HG03064 (cell line): Measurements from ENCODE around the gene DDI2.
"Not testable (repeated sequence)": the region's sequence is repeated elsewhere in the genome, so short reads cannot be mapped to it uniquely, and the experiment has no call there.

Source experiments
- ATAC-seq: cut with Tn5 transposase; IDR thresholded peaks from one replicate; pipeline ENCODE4 v1.9.1; 2021; ENCODE audit warnings: low read depth; ENCODE audit not compliant: unreplicated experiment

DDI2 gene

GRCh38 chr1:15633756-15634420, 16.6 kb downstream of the DDI2 start:
- no peak for ATAC-seq

- no peak for ATAC-seq
Measured at GRCh38 chr1:15636436-15636835, 19.2 kb downstream of the DDI2 start.

GRCh38 chr1:15637826-15638225, 20.6 kb downstream of the DDI2 start:
- ATAC-seq, result no peak

GRCh38 chr1:15639262-15639661, 22.0 kb downstream of the DDI2 start:
- ATAC-seq, result no peak

- no peak for ATAC-seq
Measured at GRCh38 chr1:15639931-15640330, 22.7 kb downstream of the DDI2 start.

- no peak for ATAC-seq
Measured at GRCh38 chr1:15640667-15641066, 23.4 kb downstream of the DDI2 start.

GRCh38 chr1:15649937-15650336, 32.7 kb downstream of the DDI2 start:
- no peak for ATAC-seq

- no peak for ATAC-seq
Measured at GRCh38 chr1:15650433-15650832, 33.2 kb downstream of the DDI2 start.

- ATAC-seq, result not testable (repeated sequence)
Measured at GRCh38 chr1:15652130-15652529, 34.9 kb downstream of the DDI2 start.

- no peak for ATAC-seq
Measured at GRCh38 chr1:15654091-15654690, 36.9 kb downstream of the DDI2 start.

GRCh38 chr1:15656464-15656863, 39.2 kb downstream of the DDI2 start:
- ATAC-seq, result no peak

GRCh38 chr1:15657021-15657420, 39.8 kb downstream of the DDI2 start:
- no peak for ATAC-seq

GRCh38 chr1:15660151-15660550, 42.9 kb downstream of the DDI2 start:
- ATAC-seq, result no peak

GRCh38 chr1:15662477-15662876, 45.2 kb downstream of the DDI2 start:
- no peak for ATAC-seq

GRCh38 chr1:15663925-15664324, 46.7 kb downstream of the DDI2 start:
- ATAC-seq, result no peak

- ATAC-seq, result no peak
Measured at GRCh38 chr1:15667362-15667761, 50.1 kb downstream of the DDI2 start.

- ATAC-seq, result no peak
Measured at GRCh38 chr1:15668089-15668754, 51.0 kb downstream of the DDI2 start.

GRCh38 chr1:15669074-15669473, 51.8 kb downstream of the DDI2 start:
- ATAC-seq, result no peak

GRCh38 chr1:15669864-15670263, 52.6 kb downstream of the DDI2 start:
- ATAC-seq, result no peak

- ATAC-seq, result no peak
Measured at GRCh38 chr1:15671430-15671829, 54.2 kb downstream of the DDI2 start.

- no peak for ATAC-seq
Measured at GRCh38 chr1:15674386-15675159, 57.3 kb downstream of the DDI2 start.
